Suppressor macrophage treated with lipopolysaccharide for 4 hours (primary cell): Measurements from ENCODE around the gene RAB11FIP5.
A peak's percentile ranks its signal among the peaks of the same experiment; 100 is the strongest.
"Not testable (repeated sequence)": the region's sequence is repeated elsewhere in the genome, so short reads cannot be mapped to it uniquely, and the experiment has no call there.

Experiments
- DNase-seq: peaks from one replicate; pipeline ENCODE4 v3.0.0-alpha.2; 2020

Gene RAB11FIP5, protein sequence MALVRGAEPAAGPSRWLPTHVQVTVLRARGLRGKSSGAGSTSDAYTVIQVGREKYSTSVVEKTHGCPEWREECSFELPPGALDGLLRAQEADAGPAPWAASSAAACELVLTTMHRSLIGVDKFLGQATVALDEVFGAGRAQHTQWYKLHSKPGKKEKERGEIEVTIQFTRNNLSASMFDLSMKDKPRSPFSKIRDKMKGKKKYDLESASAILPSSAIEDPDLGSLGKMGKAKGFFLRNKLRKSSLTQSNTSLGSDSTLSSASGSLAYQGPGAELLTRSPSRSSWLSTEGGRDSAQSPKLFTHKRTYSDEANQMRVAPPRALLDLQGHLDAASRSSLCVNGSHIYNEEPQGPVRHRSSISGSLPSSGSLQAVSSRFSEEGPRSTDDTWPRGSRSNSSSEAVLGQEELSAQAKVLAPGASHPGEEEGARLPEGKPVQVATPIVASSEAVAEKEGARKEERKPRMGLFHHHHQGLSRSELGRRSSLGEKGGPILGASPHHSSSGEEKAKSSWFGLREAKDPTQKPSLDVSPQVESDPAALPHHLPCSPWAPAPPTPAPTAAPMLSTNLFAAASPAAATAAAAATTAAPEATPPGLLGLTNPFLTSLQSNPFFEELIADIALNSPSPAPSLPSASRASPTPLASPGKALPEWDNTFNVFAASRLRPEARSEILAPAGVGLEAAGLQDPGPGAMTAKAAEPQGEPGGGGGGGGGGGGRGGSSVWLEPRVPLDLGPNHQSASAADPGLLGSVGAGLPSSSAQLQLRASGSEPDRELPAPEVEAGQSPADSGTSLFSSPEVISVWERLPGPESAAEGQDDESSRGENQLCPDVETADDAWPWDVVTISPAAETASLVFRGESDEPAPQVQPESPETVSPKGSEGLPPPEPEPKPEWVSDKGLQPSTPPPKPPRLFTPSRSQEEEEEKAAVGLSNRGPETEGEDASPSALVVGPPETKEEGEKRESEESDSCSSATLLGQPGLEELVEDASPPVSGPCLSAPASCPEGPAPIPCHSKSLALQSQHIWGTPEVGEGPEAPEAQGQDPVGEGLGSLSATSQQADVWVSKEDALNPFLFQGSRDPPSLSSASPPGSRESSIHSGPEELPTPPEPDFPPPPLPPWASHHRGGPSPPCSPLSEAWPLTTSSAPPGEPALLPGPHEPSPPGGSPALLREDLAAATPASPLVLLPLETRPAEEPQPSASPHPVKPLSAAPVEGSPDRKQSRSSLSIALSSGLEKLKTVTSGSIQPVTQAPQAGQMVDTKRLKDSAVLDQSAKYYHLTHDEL (N-terminal part only)

GRCh38 chr2:73112913-73113854 lies at the start of gene RAB11FIP5:
Gene RAB11FIP5 (minus strand): TSS chr2:73112948. CDS start chr2:73112777, 171 bp downstream.
- peak; percentile 57 for DNase-seq

DNA sequence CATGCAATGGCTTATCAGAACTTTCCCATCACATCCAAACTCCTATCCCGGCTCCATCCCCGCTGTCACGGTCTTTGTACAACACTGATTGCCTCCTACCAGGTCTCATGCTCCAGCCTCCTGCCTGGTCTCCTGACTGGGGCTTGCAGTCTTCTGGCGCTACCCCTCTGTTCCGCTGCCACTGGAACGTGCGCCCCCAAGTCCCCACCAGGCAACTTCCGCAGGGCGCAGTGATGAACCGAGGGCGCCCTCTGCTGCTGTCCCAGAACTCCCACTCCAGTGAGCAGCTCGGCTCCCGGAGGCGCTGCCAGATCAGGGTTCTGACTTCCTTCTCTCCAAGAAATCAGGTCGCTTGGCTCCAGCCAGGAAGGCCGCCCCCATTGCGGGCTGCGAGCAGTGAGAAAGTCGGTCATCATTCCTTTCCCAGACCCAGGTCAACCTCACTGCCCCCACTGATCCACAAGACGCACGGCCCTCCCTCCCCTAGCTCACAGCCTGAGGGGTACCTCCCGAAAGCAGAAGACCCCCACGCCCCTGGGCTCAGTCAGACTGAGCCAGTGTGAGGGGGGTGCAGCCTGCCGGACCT lies 43.9 kb upstream of the RAB11FIP5 start:
- DNase-seq: peak; percentile 52

GRCh38 chr2:73142937-73143336 lies 30.2 kb upstream of the RAB11FIP5 start:
- DNase-seq: peak; percentile 7

DNA sequence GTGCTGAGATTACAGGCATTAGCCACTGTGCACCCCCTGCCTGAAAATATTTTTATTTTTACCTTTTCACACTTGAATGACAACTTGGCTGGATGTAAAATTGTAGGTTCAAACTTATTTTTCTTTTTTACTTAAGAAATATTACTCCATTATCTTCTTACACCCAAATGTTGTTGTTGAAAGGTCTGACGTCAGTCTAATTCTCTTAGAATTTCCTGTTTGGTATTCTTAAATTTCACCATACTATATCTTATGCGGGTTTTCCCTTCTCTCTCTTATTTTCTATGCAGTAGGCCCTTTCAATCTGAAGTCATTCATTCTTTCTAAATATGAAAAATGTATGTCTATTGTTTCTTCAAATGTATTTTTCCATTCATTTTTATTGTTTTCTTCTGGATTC lies 29.1 kb upstream of the RAB11FIP5 start:
- DNase-seq: no peak

DNA sequence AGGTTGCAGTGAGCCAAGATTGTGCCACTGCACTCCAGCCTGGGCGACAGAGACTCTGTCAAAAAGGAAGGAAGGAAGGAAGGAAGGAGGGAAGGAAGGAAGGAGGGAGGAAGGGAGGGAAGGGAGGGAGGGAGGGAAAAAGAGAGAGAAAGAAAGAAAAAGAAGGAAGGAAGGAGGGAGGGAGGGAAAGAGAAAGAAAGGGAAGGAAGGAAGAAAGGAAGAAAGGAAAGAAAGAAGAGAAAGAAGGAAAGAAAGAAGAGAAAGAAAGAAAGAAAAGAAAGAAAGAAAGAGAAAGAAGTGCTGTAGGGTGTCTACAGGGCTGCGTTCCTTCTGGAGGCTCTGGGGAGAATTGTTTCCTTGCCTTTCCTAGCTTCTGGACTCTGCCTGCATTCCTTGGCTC lies 22.5 kb upstream of the RAB11FIP5 start:
- DNase-seq: no peak

DNA sequence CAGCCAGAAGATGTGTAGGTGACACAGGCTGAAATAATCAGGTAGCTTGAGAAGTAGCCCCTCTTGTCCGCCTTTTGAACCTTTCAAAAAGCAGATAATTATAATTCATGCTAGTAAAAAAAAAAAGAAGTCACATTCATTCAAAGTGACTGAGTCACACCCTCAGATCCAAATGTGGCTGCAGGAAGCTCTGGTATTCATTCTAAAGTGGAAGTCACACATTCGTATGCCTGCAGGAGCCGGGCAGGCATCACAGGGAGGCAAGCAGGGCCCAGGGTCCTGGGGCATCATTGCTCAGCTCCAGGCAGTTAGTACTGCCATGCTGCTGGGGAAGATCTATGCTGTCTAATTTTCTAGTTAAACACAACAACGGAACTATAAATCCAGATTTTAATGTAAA lies 21.7 kb upstream of the RAB11FIP5 start:
- no peak for DNase-seq

DNA sequence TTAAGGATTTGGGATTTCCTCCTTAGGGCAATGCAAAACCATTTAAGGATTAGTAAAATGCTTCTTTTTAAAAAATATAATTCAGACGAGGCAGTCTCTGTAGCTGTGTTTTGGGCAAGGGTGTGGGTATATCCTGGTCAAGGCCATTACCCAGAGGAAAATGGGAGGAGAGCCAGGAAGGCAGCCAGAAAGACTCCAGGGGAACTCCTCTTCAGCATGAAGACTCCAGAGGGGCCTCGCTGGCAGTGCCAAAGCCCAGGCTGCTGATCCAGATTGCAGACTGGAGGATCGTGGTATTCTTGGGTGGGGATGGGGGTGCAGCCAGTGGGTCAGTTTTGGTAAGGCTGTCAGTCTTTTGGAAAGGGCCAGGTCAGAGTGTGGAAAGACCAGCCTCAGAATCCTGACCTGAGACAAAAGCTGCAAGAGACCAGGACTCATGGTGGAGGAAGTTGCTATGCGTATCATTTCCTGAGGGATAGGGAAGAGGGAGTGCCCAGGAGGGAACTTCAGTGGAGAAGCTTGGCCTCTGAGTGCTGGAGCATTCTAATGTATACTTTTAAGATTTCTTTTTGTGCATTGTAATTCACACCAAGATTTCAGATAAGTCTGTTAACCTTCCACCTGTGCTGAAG lies 20.9 kb upstream of the RAB11FIP5 start:
- DNase-seq: no peak

DNA sequence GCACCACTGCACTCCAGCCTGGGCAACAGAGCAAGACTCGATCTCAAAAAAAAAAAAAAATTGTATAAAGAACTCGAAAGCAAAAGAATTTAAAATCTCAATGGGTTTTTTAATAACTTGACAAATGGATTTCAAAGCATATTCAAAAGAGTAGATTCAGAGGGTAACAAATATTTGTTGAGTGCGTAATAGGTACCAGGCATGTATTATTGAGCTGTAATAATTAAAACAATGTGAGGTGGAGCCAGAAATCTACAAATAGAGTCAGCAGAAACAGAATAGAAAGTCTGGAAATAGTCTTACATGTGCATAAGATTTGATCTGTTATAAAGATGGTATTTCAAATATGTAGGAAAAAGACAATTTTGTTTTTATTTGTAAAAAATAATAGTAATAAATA lies 19.1 kb upstream of the RAB11FIP5 start:
- no peak for DNase-seq

DNA sequence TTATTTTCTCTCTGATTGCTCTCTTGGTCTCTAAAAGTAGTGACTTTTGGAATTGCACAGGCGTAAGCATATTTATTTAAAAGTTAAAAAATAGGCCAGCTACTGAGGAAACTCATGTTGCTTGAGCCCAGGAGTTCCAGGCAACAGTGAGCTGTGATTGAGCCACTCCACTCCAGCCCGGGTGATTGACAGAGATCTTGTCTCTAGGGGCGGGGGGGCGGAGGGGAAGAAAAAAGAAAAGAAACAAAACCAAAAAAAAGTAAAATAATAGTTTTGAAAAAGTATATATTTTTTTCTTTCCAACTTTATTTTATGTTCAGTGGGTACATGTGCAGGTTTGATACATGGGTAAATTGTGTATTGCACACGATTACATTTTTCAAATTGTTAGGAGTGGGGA lies 18.0 kb upstream of the RAB11FIP5 start:
- no peak for DNase-seq

GRCh38 chr2:73128841-73129535 lies 16.2 kb upstream of the RAB11FIP5 start:
- no peak for DNase-seq

GRCh38 chr2:73122536-73122935 lies 9.8 kb upstream of the RAB11FIP5 start:
- no peak for DNase-seq

GRCh38 chr2:73119611-73120239 lies 7.0 kb upstream of the RAB11FIP5 start:
- DNase-seq: not testable (repeated sequence)

- DNase-seq: no peak
Observed at GRCh38 chr2:73117441-73117840, 4.7 kb upstream of the RAB11FIP5 start.

DNA sequence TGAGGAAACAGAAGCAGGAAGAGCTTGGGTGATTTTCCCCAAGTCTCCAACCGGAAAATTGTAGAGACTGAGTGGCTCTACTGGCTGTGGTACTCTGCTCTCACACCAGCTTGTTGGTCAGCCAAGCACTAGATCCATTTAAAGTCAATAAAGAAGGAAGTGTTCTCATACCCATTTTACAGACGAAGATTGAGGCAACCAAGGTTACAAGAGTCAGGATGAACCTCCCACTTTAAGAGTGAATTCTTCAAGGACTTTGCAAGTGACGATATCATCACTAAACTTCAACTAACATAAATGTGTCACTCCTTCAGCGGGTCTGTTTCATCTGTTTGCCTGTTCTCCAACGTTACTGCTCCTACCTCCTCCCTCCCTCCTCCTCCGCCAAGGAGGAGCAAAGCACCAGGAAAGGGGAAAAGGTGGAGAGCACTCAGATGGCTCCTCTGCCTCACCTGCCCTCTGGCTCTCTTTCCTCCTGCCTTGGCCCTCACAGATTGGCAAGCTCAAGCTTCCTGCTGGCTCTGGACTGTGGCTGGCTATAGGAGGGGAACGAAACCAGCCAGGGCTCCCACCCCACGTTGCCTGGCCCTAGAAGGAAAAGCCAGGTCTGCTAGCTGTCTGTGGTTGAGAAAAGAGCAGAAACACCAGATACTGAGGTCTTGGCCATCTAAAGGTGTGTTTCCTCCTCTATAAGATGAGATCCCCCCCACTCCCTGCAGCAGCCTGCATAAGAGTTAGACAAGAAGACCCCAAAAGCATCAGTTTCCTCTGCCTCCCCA lies 3.6 kb upstream of the RAB11FIP5 start:
- no peak for DNase-seq

GRCh38 chr2:73114273-73114867 lies 1.6 kb upstream of the RAB11FIP5 start:
- DNase-seq: no peak

DNA sequence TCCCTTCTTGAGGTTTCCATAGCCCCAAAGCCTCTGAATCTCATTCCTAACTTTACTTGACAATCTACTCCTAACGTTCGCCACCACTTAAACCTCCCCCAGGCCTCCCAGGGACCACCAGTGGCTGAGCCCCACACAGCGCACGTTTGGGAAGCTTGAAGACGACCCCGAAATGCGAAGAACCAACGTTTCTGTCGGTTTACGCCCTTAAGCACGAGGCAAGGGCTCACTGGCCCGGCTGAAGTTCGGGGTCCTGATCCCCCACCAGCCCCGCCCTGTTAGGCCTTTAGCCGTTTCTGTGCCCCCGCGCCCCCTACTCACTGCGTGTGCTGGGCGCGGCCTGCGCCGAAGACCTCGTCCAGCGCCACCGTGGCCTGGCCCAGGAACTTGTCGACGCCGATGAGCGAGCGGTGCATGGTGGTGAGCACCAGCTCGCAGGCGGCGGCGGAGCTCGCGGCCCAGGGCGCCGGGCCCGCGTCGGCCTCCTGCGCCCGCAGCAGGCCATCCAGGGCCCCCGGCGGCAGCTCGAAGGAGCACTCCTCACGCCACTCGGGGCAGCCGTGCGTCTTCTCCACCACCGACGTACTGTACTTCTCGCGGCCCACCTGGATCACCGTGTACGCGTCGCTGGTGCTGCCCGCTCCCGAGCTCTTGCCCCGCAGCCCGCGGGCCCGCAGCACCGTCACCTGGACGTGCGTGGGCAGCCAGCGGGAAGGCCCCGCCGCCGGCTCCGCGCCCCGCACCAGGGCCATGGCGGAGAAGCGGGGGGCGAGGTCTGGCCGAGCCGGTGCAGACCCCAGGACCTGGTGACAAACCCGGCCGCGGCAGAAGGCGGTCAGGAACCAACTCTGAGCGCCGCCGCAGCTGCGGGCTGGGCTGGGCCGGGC lies 479 bp downstream of the RAB11FIP5 start:
- DNase-seq: peak; percentile 34
